GM10847 (cell line): ENCODE data around the gene MBP.

ENCODE experiments used
- POLR2A ChIP-seq: IDR thresholded peaks from 2 replicates; pipeline ENCODE4 v1.6.1; 2011; ENCODE audit not compliant: insufficient read length; ENCODE audit errors: extremely low read depth

MBP gene

DNA sequence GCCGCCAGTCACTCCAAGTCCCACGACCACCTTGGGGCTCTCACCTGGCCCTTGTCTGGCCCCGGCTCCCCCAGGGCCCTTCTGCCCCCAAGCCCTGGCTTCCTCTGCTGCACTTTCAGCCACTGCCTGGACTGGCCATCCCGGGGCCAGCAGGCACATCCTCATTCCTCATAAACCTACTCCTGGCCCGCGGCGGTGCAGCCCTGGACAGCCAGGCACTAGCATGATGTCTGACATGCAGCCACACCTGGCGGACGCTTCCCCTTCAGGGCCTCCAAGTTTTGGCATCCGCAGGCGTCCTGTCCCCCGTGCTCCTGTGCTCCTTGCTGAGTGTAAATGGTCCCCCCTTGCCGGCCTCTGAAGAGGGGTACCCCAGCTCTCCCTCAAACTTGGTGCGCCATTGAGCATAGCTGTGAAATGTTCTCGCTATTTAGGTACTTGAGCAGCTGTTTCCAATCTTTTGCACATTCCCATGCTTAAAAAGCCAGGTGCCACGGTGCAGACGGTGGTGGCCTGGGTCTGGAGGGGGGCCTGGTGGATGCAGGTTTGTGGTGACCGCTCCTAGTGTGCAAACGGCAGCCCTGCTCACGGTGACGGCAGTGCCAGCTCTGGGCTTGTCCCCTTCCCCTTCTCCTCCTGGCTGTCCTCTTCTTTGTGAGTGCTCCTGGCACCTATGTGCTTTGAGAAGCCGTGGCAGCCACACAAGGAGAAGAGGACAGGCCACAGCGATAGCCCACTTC is 123.8 kb downstream of the MBP start:
- no peak for TF ChIP-seq POLR2A

DNA sequence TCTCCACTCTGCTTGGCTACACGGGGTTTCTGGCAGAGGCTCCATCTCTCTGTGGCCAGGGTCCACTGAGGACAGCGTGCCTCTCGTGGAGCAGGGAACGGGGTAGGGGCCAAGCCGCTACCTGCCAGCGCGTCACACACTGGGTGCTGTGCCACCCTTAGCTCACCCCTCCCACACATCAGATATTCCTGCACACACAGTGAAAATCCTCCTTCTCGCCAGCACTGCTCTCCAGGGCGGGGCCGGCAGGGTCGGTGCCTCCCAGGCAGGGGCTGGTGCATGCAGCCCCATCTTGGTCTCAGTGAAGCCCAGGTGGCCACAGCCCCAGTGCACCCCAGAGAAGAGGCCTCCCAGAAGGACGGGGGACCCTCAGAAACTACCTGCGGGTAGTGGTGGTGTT is 124.6 kb downstream of the MBP start:
- TF ChIP-seq POLR2A = no peak

DNA sequence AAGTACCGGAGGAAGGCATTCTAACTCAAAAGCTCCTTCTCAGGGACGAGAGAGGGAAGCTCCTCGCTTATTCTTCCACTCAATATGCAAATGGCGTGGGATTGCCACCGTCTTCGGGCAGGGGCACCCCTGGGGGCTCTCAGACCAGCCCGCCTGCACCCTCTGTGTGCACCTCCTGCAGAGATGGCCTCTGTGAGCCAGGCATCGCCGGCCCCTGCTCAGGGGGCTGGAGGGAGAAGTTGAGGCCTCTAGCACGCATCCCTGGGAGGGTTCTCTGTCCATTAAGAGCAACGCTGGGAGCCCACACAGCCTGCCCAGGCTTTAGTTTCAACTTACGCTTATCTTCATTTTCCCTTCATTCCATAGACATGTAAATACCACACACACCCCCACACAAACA is 125.3 kb downstream of the MBP start:
- no peak for TF ChIP-seq POLR2A

DNA sequence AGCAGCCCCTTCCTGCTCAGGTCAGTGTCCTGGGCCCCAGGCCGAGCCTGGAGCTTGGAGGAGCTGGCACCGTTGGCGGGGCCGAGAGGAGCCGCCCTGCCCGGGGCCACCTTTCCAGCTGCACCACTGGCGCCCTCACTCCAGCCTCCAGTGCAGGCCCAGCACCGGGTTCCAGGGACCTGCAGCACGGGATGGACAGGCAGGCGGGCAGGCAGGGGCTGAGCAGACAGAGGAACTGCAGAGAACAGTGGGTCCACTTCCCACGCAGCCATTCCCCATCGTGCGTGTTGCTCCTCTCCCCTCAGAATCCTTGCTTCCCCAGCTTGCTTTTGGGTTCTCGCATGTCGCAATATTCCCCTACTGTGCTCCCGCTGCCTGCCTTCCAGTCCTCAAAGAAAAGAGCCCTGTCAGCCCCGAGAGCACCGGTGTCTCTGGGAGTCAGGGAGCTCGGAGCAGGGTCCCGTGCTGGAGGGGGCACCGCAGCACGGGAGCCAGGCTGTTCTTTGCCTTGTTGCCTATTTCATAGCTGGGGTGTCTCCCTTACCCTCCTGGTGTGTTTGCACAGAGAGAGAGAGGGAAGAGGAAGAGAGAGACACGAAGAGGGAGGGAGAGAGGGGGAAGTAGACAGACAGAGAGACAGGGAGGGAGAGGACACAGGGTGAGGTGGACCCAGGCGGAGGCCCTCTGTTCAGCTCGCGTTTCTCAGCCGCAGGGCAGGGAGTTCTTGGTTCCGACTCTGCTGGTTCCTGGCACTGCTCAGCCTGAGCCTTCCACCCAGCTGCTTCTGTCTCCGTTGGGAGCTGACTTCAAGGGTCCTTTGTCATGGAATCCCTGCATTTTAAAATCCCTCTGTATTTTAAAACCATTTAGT is 126.0 kb downstream of the MBP start:
- TF ChIP-seq POLR2A = no peak

DNA sequence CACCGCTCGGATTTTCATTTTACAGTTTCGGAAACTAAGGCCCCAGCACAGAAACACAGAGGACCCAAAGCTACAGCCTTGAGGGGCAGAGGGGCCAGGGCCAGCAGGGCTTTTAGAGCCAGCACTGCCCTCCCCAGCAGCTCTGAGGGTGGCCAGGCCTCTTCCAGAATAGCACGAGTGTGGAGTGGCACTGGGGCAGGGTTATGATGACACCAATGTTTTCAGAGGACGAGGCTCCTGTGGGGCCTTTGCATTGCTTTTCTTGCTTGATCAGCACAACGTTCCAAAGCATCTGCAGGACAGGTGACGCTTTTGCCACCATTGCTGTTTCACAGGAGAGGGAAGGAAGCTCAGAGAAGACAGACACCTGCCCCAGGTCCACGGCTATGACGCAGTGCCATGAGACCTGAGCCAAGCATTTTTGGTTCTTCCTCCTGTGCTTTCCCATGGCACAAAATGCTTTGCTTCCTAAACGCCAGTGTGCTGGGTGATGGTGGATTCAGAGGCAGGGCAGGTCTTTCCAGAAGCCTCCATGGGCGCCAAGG is 126.9 kb downstream of the MBP start:
- TF ChIP-seq POLR2A = no peak

DNA sequence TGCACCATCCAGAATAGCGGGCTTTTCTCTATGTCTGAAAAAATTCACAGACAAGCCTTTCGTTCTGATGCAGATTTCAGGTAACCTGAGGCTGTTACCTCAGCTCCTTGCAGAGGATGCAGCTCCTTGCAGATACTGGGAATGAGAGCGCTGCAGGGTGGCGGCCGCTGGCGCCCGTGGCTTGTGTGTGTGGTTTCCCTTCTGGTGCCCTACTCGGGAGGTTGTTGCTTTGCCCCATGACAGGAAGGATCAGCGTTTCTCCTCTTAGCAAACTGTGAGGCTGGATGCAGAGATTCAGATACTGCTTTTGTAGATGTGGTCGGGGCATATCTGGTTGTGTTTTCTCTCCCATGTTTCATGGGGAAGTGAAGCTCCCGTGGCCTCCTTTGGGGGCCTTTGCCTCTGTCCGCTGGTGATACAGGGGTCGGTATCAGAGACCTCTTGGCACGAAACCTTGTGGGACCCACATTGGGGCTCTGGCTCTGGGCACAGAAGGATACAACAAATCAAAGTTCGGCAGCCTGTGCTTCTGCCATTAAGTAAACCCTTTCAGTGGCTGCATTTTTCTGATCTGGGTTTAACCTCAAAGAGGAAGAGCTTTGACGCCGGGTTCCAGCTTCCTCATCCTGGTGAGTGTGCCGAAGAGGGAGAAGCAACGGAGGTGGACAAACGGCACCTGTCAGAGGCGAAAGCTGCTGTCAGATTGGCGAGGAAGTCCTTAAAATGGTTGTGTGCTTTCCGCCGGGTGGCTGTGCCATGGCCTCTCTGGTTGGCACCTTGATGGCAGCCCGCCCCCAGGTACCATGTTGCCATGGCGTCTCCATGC is 127.8 kb downstream of the MBP start:
- no peak for TF ChIP-seq POLR2A

DNA sequence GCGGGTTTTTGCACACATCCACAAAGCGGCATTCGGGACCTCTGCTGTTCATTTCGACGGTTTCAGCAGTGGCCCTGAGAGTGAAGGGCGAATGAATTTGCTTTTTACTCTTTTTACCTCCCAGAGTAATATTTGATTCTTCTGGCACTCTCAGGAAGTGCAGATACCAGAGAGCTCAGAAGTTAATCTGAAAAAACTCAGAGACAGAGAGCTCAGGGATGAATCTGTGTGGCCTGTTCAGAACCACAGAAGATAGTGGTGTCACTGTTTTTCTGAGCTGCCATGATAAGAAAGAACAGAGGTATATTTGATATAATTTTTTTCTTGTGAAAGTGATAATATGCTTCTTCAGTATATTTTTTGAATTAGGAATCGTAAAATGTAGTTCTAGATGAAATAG is 129.3 kb downstream of the MBP start:
- TF ChIP-seq POLR2A = no peak

DNA sequence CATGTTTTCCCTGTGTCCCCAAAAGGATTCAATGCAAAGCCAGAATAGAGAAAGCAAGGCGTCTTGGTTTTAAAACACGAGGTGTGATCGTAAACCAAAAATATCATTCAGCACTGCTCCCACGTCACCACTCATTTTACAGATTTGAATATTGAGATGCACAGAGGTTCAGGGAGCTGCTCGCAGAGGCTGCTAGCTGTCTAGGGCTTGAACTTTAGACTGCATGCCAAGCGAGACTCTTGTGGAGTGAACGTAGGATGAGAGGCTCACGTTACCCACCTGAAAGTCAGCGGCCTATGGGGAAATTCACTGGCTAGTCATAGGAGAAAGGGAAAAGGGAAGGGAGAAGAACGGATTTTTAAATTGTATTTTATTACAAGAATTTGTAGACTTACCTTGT is 130.1 kb downstream of the MBP start:
- TF ChIP-seq POLR2A = no peak

DNA sequence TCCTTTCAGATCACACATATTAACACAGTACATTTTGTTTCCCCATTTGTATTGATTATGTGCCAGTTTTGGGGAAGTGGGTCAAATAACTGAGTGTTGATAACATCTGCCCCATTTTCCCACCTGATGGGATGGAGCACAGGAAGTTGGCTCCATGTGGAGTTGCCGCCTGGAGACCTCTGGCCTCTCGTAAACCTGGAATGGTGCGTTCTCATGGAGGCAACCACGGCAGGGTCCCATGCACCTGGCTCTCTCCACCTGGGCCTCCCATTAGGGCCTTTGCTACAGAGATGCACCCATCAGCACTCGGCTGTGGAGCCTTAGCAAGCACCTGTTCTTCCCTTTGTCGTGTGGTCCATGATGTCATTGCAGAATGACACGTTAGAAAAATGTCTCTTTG is 130.6 kb downstream of the MBP start:
- no peak for TF ChIP-seq POLR2A

DNA sequence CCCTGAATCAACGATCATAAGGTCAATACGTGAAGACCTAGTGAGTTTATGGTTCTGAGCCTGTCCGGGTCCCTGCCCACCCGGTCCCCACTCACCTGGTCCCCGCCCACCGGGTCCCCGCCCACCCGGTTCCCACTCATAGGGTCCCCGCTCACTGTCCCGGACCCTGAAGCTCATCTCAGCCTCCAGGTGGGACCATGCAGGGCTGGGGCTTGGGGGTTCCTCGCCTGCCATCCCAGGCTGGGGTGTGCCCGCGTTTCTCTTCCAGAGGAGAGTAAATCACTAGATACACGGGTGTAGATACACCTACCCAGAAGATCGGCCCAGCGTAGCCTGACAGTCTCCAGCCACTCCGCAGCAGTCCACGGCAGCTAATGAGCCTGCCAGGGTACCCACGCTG is 131.5 kb downstream of the MBP start:
- TF ChIP-seq POLR2A = no peak

DNA sequence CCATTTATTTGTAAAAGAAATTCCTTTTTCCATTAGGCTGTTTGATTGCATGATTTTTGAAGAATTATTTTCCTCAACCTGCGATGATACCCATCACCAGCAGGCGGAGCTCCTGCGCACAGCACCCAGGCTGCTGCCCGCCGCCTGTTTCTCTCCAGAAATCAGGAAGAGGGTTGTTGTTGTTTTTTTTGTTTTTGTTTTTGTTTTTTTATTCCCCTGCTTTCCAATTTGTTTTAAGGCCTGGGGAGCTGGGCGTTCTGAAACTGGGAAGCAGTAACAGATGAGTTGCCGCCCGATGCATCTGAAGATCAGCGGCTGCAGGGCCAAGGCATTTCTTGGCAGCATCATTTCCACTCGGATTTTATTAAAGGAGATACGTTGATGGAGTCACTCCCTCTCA is 132.1 kb downstream of the MBP start:
- TF ChIP-seq POLR2A = no peak

DNA sequence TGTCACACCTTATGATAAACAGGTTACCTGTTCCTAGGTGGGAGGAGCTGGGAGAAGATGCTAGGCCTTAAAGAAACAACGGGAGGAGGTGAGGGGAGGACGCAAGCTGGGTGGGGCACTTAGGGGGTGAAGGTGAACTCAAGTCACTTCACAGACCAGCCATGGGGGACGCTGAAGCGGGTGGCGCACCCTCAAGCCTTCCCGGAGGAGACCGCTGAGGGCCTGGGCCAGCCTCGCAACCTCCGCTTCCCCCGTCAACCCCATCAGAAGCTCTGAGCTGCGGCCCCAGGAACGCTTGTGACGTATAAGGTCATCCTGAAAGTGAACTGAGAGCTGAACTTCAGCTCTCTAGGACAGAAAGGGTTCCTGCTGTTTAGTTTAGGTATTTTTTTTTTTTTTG is 133.5 kb downstream of the MBP start:
- TF ChIP-seq POLR2A = no peak

DNA sequence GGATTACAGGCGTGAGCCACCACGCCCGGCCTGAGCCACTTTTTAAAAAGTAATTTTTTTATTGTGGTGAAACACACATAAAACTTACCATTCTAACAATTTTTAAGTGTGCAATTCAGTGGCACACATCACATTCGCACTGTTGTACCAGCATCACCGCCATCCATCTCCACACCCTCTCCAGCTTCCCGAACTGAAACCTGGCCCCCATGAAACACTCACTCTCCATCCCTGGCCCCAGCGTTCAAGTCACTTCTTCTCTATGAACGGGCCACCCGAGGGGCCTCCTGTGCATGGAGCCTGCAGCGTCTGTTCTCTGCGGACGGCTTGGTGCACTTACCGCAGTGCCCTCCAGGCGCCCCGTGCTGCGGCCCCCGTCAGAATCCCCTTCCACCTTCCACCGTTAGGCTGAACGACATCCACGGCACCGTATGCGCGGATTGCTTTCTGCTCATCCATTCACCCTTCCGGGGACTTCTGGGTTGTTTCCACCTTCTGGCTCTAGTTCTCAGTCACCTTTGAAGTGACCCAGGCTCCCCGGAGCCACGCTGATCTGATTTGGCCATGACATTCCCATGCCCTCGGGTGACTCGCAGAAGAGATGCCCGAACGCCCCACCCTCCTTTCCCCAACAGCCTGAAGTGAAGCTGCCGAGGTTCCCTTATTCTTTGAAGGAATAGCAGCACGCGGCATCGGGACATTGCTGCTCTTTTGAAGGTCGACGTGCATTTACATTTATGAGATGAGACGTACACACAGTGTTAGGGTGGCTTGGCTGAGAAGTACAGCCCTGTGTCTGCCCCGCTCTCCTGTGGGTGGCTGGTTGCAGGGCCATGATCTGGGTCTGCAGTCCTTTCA is 134.4 kb downstream of the MBP start:
- no peak for TF ChIP-seq POLR2A

DNA sequence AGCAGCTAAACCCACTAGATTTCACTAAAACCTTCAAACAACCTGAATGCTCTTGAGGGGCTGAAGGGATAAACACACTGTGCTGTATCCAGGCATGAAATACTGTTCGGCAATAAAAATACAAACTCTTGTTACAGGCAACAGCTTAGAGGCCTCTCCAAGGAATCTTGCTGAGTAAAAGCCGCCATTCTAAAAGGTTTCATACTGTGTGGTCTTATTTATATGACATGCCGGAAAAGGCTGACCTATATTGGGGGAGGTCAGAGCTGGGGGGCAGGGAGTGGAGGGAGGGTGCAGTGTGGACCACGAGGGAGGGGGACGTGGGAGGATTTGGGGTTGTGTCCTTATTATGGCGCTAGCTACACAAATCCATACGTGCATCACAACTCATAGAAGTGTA is 136.2 kb downstream of the MBP start:
- TF ChIP-seq POLR2A = no peak

DNA sequence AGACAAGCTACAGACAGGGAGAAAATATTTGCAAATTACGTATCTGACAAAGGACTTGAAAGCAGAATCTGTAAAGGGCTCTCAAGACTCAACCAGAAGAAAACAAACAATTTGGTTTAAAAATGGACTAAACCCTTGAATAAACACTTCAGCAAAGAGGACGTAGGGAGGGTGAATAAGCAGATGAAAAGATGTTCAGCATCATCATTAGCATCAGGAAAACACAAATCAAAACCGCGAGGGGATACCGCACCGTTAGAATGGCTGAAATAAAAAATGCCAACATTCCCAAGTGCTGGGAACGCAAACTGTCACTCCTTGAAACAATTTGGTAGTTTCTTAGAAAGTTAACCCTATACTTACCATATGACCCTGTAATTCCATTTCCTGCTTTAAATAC is 136.7 kb downstream of the MBP start:
- TF ChIP-seq POLR2A = no peak

DNA sequence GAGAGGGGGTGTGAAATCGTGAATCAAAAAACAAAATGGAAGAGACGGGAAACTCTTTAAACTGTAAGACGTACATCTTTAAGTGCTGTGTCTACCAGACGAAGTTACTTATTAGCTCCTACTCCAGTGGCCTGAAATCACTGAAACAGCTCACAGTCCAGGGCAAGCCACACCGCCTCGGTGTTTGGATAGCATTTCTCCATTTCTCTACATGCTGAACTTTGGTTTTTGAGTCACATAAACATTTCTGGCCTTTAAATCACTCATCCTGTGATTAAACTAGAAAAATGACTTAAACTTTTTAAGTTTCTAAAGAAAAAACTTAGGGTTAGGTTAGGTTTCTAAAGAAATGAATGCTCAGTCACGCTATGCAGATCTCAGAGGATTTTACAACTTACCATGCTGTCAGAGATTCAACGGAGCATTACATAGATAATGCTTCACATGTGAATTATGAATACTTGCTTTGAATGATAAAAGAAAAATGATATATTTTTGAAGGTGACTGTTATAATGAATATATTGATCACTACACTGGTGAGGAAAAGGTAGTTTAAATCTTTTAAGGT is 138.4 kb downstream of the MBP start:
- TF ChIP-seq POLR2A = no peak
